HL-60 (cell line): ENCODE results near the gene LONRF3.

ENCODE experiments used
- POLR2AphosphoS5 ChIP-seq: IDR thresholded peaks from 2 replicates; pipeline ENCODE4 v1.6.1; 2012; ENCODE audit warnings: low read depth
- TF ChIP-seq, protein P1 (sequence below): IDR thresholded peaks from one replicate; pipeline ENCODE4 v1.5.1; 2011; ENCODE audit warnings: low read length, control low read depth, inconsistent platforms; ENCODE audit not compliant: insufficient read depth

GRCh38 chrX:119055687-119056086 is 81.3 kb downstream of the LONRF3 start:
- TF ChIP-seq, protein P1, sequence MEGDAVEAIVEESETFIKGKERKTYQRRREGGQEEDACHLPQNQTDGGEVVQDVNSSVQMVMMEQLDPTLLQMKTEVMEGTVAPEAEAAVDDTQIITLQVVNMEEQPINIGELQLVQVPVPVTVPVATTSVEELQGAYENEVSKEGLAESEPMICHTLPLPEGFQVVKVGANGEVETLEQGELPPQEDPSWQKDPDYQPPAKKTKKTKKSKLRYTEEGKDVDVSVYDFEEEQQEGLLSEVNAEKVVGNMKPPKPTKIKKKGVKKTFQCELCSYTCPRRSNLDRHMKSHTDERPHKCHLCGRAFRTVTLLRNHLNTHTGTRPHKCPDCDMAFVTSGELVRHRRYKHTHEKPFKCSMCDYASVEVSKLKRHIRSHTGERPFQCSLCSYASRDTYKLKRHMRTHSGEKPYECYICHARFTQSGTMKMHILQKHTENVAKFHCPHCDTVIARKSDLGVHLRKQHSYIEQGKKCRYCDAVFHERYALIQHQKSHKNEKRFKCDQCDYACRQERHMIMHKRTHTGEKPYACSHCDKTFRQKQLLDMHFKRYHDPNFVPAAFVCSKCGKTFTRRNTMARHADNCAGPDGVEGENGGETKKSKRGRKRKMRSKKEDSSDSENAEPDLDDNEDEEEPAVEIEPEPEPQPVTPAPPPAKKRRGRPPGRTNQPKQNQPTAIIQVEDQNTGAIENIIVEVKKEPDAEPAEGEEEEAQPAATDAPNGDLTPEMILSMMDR, result no peak
- no peak for TF ChIP-seq POLR2AphosphoS5
